GM06990 (cell line): Measurements from ENCODE around the gene CYREN.

ENCODE experiments used
- DNase-seq: peaks from one replicate; pipeline ENCODE4 v3.0.0-alpha.2; 2011; ENCODE audit not compliant: insufficient read length; ENCODE audit errors: extremely low read depth
- H3K27me3 ChIP-seq: replicated peaks from 2 replicates; pipeline ENCODE4 v1.6.0; 2011; ENCODE audit warnings: low read length; ENCODE audit not compliant: control insufficient read depth, insufficient read depth
- H3K36me3 ChIP-seq: 2 replicates; pipeline ENCODE4 v1.5.1; 2011; ENCODE audit warnings: low read length; ENCODE audit not compliant: control insufficient read depth, insufficient read depth
- H3K4me3 ChIP-seq: replicated peaks from 2 replicates; pipeline ENCODE4 v1.5.1; 2011; ENCODE audit warnings: low read depth, mild to moderate bottlenecking, control low read depth, low read length
- TF ChIP-seq, protein P1 (sequence below): IDR thresholded peaks from 2 replicates; pipeline ENCODE4 v1.5.1; 2011; ENCODE audit warnings: low read length, control low read depth, mild to moderate bottlenecking, inconsistent platforms; ENCODE audit not compliant: insufficient read depth, poor library complexity, severe bottlenecking

CYREN gene

DNA sequence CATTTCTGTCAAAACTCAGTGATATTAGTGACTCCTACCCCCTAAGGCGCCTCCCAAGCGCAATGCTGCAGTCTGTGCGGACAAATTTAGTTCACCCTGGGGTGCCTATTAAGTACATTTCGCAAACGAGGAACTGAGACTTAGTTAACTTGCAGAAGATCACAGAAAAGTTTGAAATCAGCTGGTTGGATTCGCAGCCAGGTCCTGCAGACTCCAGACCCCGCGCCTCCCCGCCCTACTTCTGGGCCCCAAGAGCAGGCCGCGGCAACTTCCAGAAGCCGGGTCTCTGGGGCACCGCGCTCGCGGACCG is 588 bp downstream of the CYREN start:
- TF ChIP-seq, protein P1, sequence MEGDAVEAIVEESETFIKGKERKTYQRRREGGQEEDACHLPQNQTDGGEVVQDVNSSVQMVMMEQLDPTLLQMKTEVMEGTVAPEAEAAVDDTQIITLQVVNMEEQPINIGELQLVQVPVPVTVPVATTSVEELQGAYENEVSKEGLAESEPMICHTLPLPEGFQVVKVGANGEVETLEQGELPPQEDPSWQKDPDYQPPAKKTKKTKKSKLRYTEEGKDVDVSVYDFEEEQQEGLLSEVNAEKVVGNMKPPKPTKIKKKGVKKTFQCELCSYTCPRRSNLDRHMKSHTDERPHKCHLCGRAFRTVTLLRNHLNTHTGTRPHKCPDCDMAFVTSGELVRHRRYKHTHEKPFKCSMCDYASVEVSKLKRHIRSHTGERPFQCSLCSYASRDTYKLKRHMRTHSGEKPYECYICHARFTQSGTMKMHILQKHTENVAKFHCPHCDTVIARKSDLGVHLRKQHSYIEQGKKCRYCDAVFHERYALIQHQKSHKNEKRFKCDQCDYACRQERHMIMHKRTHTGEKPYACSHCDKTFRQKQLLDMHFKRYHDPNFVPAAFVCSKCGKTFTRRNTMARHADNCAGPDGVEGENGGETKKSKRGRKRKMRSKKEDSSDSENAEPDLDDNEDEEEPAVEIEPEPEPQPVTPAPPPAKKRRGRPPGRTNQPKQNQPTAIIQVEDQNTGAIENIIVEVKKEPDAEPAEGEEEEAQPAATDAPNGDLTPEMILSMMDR = no peak
- H3K4me3 ChIP-seq = peak overlapping the region; percentile 75
- peaks cover 31% of the 10 kb centered on the region for H3K36me3 ChIP-seq
- no peak for DNase-seq
- H3K27me3 ChIP-seq = no peaks in the 10 kb centered on the region

DNA sequence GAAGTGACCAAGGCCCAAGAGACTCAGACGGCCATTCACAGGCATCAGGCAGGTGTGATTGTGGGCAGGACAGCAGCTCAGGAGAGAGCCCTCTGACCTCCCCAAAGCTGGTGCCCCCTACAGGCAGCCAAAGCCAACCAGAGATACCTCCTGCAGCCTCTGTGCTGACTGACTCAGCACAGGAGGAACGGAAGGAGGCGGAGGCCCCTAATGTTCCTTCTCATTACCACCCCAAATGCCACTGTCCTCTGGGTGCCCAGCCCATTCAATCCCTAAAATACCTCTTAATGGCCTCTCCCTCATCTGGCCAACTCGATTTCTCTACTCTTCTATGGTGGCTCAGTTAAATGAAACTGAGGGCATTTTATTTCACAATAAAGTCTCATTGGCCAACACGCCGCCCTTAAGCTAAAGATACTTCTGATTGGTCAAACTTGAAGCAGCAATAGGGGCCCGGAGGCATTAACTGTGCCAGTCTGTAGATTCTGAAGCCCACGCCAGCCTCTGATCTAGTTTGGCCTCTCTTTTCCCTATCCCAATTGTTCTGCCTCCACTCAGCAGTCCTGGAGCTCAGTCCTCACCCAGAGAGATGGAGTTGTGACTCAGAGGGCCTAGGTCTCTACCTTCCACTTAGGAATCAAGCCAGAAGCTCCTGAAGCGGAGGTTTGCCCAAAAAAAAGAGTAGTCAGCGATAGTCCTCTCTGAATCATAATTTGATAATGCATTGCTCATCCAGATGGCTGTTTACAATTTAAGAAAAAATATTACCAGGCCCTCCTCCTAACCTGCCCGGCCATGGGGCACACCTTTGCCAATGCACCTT is 1.2 kb downstream of the CYREN start:
- TF ChIP-seq, protein P1 = peak; percentile 92
- no peak for DNase-seq
- H3K27me3 ChIP-seq = no peaks in the 10 kb centered on the region

DNA sequence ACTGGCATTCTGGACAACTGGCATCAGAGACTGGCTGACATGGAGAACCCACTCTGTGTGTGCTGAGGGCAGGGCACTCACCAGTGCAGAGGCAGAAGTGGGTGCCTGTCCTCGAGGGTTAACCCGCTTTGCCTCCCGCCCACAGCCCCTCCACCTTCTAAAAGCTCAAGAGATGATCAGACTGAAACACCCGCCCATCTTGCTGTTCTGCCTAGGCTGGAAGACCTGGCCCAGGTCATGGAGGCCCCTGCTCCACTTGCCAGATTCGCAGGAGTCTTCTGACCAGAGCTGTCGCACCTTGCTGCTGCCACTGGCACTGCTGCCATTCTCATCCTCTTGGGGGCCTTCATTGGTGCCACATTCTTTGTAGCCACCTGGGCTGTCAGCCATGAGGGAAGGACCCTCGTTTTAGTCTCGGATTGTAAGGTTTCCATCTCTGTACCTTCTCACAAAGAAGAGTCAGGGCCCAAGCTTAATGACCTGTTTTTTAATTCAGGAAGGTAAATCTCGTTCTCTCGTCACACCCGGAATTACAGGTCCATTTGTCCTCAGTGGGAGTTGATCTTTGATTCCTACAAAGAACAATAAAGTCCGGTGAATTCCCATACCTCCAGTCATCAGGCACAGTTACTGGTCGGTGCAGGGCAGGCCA is 1.9 kb downstream of the CYREN start:
- TF ChIP-seq, protein P1 = no peak
- Histone ChIP-seq H3K4me3 (peak overlapping the region; percentile 75), H3K27me3 (no peaks in the 10 kb centered on the region), H3K36me3 (peaks cover 39% of the 10 kb centered on the region)
- no peak for DNase-seq

More for the DNA sequence above, 1.2 kb downstream of the CYREN start:
- Histone ChIP-seq H3K36me3 (peaks cover 37% of the 10 kb centered on the region), H3K4me3 (peak overlapping the region; percentile 75)

DNA sequence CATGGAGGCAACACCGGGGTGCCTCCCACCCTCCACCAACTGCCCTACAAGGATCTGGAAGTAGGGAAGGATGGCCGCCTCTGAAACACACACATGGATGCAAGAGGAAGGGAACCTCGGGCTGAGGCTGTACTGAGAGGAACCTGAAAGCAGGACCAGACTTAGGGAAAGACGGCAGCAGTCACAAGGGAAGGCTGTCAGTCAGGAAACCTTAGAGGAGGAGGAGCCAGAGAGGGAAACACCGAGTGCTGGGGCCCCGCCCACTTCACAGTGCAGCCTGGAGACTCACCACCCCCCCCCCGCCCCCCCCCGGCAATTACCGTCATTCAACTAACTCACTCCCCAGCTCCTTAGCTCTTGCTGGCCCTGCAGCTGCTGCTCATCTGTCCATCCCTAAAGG is 2.5 kb downstream of the CYREN start:
- Histone ChIP-seq H3K27me3 (no peaks in the 10 kb centered on the region), H3K4me3 (peak overlapping the region; percentile 75), H3K36me3 (peaks cover 39% of the 10 kb centered on the region)
- TF ChIP-seq, protein P1 = no peak
- no peak for DNase-seq

DNA sequence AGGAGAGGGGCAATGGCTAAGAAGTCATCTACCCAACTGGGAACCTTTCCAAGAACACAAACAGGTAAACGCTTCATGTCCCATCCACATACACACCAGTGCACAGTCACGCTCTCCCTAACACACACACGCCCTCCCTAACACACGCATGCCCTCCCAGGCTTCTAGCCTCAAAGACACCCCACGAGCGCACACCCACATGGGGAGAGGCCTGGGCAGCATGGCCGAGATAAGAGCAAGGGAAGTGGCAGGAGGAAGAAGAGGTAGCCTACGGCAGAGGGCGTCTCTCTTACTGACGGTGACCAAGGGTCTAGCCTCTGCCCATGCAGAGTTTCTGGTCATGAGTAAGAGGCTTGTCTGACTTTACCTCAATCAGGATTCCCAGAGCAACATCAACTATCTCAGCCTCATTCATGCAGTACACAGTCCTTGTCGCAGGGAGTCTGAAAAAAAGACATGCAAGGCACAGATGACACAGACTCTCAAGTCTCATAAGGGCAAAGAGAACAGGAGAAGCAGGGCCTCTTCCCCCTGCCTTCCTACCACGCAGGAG is 3.1 kb downstream of the CYREN start:
- no peaks in the 10 kb centered on the region for H3K27me3 ChIP-seq
- peaks cover 39% of the 10 kb centered on the region for H3K36me3 ChIP-seq
- DNase-seq = no peak
- TF ChIP-seq, protein P1 = no peak
- H3K4me3 ChIP-seq = no peak overlapping the region
